GM18907 (cell line): ENCODE data around the gene ZNF426.
A peak's percentile ranks its signal among the peaks of the same experiment; 100 is the strongest.
"Not testable (repeated sequence)": the region's sequence is repeated elsewhere in the genome, so short reads cannot be mapped to it uniquely, and the experiment has no call there.

Experiments used
- ATAC-seq: cut with Tn5 transposase; IDR thresholded peaks from one replicate; pipeline ENCODE4 v1.9.1; 2021; ENCODE audit warnings: mild to moderate bottlenecking, moderate library complexity; ENCODE audit not compliant: unreplicated experiment

The ZNF426 gene

GRCh38 chr19:9538183-9539058 lies at the start of gene ZNF426:
ZNF426 (minus strand) TSS chr19:9538645; CDS start chr19:9536232, 2,413 bp downstream.
- ATAC-seq: peak; percentile 76

DNA sequence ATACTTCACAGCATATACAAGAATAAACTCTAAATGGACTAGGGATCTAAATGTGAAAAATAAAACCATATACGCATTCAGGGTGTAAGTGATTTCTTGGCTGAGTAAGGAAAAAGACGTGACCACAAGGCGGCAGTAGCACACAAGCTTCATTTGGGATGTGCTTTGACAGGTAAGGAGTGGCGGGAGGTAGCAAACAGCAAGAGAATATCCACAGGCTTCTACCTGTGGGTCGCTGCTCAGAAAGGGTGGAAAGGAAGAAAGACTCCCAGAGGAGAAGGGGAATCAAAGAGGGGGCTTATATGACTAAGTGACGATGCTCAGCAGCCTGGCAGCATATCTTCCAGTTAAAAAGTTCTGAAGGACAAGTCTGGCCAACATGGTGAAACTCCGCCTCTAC lies 48.3 kb upstream of the ZNF426 start:
- no peak for ATAC-seq

DNA sequence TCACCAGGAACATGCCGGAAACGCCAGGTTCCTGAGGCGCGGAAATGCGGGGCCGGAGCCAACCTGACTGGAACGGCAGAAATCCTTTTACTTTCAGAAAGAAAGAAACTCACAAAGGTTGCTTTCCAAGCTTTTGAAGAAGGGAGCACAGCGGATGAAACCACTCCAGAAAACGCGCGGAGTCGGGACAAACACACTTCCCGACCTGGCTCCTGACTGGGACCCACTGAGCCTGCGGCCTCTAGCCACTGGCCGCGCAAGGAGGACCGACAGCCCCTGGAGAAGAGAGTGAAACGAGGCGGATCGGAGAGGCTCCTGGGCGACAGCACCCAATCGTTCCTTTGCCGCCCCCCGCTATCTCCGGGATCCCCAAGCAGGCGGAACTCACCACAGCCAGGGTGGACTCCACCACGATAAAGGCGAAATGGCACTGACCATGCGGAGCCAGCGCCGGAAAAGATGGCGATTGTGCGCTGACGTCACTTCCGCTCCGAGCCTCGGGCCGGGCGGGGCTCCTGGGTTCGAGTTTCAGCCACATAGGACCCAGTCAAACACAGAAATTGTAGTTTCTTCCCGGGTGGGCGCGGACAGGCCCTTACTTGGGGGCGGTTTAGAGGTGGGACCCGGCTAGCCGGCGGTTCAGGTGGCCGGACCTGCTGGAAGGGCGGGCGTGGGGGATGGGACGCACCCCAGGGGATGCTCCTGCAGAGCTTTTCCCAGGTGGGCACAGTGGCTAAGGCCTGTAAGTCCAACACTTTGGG lies 45.8 kb upstream of the ZNF426 start, which contains the start of gene ZNF121:
Gene ZNF121 (minus strand): TSS at position 432 of the 761 bp plus-strand sequence. CDS start 16,407 bp downstream, outside the sequence.
- ATAC-seq: peak; percentile 84

DNA sequence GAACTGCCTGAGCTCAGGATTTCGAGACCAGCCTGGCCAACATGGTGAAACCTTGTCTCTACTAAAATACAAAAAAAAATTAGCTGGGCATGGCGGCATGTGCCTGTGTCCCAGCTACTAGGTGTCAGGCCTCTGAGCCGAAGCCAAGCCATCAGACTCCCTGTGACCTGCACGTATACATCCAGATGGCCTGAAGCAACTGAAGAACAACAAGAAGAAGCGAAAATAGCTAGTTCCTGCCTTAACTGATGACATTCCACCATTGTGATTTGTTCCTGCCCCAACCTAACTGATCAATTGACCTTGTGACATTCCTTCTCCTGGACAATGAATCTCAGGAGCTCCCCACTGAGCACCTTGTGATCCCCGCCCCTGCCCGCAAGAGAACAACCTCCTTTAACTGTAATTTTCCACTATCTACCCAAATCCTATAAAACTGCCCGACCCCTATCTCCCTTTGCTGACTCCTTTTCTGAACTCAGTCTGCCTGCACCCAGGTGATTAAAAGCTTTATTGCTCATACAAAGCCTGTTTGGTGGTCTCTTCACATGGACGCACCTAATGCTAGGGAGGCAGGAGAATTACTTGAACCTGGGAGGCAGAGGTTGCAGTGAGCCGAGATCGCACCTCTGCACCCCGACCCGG lies 43.8 kb upstream of the ZNF426 start:
- ATAC-seq: not testable (repeated sequence)

- ATAC-seq: no peak
Measured at GRCh38 chr19:9580728-9581127, 42.3 kb upstream of the ZNF426 start.

GRCh38 chr19:9570255-9570654 lies 31.8 kb upstream of the ZNF426 start:
- no peak for ATAC-seq

- ATAC-seq: no peak
Measured at GRCh38 chr19:9566729-9567128, 28.3 kb upstream of the ZNF426 start.

DNA sequence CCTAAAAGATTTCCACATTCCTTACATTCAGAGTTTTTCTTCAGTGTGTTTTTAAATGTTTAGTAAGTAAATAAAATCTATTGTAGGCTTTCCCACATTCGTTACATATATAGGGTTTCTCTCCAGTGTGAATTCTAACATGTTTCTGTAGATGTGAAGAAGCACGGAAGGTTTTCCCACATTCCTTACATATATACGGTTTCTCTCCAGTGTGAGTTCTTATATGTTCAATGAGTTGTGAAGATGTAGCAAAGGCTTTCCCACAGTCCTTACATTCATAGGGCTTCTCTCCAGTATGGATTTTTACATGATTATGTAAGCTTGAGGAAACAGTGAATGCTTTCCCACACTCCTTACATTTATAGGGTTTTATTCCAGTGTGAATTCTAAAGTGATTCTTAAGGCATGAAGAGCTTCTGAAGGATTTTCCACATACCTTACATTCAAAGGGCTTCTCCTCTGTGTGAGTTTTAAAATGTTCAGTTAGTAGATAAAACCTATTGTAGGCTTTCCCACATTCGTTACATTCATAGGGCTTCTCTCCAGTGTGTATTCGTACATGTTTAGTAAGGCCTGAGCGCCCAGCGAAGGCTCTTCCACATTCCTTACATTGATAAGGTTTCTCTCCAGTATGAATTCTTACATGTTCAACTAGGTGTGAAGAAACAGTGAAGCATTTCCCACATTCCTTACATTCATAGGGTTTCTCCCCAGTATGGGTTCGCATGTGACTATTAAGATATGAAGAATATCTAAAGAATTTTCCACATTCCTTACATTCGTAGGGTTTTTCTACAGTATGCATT lies 27.7 kb upstream of the ZNF426 start:
- no peak for ATAC-seq

- no peak for ATAC-seq
Measured at GRCh38 chr19:9552536-9553274, 14.3 kb upstream of the ZNF426 start.

DNA sequence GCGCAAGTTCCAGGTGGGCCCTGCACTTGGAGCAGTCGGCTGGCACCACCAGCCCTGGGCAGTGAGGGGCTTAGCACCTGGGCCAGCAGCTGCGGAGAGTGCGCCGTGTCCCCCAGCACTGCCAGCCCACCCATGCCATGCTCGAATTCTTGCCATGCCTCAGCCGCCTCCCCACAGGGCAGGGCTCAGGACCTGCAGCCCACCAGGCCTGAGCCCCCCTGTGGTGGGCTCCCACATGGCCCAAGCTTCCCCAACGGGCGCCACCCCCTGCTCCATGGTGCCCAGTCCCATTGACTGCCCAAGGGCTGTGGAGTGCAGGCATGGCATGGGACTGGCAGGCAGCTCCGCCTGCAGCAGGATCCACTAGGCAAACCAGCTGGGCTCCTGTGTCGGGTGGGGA lies 9.4 kb upstream of the ZNF426 start:
- ATAC-seq: no peak

GRCh38 chr19:9541281-9541680 lies 2.8 kb upstream of the ZNF426 start:
- ATAC-seq: not testable (repeated sequence)

DNA sequence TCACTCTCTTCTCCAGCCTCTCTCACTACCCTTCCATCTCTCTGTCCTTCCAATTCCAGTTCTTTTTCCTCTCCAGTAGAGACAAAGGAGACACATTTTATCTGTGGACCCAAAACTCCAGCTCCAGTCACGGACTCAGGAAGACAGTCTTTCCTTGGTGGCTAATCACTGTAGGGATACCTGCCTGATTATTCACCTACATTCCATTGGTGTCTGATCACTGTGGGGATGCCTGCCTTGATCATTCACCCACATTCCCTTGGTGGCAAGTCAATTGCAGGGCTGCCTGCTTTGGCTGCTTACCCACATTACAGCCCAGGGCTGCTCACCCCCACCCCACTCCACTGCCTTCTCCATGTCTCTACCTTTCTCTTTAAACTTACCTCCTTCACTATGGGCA lies 1.5 kb upstream of the ZNF426 start:
- ATAC-seq: not testable (repeated sequence)

DNA sequence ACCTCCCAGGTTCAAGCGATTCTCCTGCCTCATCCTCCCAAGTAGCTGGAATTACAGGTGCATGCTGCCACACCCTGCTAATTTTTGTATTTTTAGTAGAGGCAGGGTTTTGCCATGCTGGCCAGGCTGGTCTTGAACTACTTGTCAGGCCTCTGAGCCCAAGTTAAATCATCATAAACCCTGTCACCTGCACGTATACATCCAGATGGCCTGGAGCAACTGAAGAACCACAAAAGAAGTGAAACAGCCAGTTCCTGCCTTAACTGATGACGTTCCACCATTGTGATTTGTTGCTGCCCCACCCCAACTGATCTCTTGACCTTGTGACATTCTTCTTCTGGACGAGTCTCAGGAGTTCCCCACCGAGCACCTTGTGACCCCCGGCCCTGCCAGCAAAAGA lies 756 bp upstream of the ZNF426 start:
- not testable (repeated sequence) for ATAC-seq

GRCh38 chr19:9535934-9536333 lies 2.5 kb downstream of the ZNF426 start:
- ATAC-seq: no peak

DNA sequence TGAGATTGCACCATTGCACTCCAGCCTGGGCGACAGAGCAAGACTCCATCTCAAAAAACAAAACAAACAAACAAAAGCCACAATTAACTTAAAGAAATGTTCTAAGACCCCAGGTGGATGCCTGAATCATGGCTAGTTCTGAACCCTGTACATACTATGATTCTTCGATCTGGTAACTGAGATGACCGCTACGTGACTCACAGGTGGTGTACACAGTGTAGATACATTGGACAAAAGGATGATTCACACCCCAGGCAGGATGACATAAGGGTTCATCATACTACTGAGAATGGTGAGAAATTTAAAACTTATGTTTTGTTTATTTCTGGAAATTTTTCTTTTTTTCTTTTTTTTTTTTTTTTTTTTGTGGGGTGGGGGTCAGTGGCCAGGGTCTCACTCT lies 6.5 kb downstream of the ZNF426 start:
- ATAC-seq: no peak

DNA sequence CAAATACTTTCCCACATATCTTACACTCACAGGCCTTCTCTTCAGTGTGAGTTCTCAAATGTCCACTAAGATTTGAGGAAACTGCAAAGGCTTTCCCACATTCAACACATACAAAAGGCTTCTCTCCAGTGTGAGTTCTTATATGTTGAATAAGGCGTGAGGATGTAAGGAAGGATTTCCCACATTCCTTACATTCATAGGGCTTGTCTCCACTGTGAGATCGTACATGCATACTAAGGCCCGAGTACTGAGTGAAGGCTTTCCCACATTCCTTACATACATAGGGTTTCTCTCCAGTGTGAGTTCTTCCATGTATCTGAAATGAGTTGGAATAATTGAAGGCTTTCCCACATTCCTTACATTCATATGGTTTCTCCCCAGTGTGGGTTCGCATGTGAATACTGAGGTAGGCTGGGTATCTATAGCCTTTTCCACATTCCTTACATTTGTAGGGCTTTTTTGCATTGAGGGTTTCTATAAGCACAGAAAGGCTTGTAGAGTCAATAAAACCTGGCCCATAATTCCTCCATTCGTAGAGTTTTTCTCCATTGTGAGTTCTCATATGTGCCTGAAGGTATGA lies 9.6 kb downstream of the ZNF426 start:
- ATAC-seq: no peak

DNA sequence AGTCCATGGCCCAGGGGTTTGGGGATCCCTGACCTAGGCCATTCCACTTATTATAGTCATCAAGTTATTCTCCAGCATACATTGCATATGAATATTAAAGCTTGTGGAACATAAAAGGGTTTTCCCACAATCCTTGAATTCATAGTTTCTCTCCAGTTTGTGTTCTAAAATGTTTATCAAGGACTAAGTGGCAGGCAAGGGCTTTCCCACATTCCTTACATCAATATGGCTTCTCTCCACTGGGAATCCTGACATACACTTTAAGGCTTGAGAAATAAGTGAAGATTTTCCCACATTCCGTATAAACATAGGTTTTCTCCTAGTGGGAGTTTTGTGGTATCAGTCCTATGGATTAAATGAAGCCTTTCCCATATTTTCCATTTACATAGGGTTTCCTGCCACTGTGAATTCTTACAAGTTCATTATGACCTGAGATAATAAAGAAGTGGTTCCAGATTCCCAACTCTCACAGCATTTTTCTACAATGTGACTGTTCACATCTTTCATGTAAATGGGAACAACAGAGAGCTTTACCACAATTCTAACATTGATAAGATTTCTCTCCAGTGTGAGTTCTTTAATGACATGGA lies 14.5 kb downstream of the ZNF426 start:
- ATAC-seq: no peak

DNA sequence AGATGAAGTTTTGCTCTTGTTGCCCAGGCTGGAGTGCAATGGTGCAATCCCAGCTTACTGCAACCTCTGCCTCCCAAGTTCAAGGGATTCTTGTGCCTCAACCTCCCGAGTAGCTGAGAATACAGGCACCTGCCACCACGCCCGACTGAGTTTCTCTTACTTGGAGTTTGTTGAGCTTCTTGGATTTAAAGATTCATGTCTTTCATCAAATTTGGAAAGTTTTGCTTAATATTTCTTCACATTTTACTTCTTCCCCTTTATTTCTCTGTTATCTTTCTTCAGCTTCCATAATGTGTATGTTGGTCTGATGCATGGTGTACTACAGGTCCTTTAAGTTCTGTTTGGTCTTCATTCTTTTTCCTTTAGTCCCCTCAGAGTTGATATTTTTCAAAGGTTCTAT lies 31.2 kb downstream of the ZNF426 start:
- no peak for ATAC-seq

GRCh38 chr19:9500796-9501195 lies 37.6 kb downstream of the ZNF426 start:
- no peak for ATAC-seq
